Upper lobe of left lung (tissue), 4 donors: ENCODE results near the gene HYCC1.
"Not testable (repeated sequence)": the region's sequence is repeated elsewhere in the genome, so short reads cannot be mapped to it uniquely, and the experiment has no call there.

Experiments
- CTCF ChIP-seq, 6 experiments: fragments of 450-650 bp in 4 of 6; fragments of 200-600 bp in 2 of 6; sonication (generic) in 2 of 6; IDR thresholded peaks; one replicate each; pipeline ENCODE4 v1.5.1; 2016 to 2019; ENCODE audit warnings: antibody characterized with exemption in 6 of 6
- EP300 ChIP-seq, 4 donors: sonication (generic); formaldehyde crosslinking; IDR thresholded peaks; one replicate each; pipeline ENCODE4 v1.5.1; 2017; ENCODE audit warnings: antibody characterized with exemption in 4 of 4, control low read depth in 2 of 4

GRCh38 chr7:23051124-23051485 lies 37.2 kb upstream of the HYCC1 start:
- not testable (repeated sequence) for TF ChIP-seq EP300, CTCF (IDR thresholded peaks at IDR 0.05)
